Neural cell (in vitro differentiated cells): Measurements from ENCODE around the gene CACNA1F. TPM values are rescaled to one million over a fixed set of nuclear protein-coding genes. Genes with fewer than 3 reads are reported as not detected.

Experiments
- H2AFZ ChIP-seq: fragments of 200-600, 300-800 bp; sonication (generic), shearing (Covaris generic); 2 replicates; pipeline ENCODE4 v1.6.0; 2014; ENCODE audit warnings: low read depth, mild to moderate bottlenecking, antibody characterized with exemption, low read length, moderate library complexity
- H3F3A ChIP-seq: fragments of 200-600 bp; shearing (Covaris generic); 2 replicates; pipeline ENCODE4 v1.6.1; 2016; ENCODE audit warnings: mild to moderate bottlenecking, moderate library complexity, mixed read lengths, antibody characterized with exemption, low read length; ENCODE audit not compliant: insufficient read depth, poor library complexity, severe bottlenecking
- H3K27ac ChIP-seq: fragments of 200-600, 300-800 bp; sonication (generic), shearing (Covaris generic); 2 replicates; pipeline ENCODE4 v1.5.1; 2014; ENCODE audit warnings: mild to moderate bottlenecking, low read length, moderate library complexity
- H3K27me3 ChIP-seq: fragments of 300-800, 200-600 bp; sonication (generic), shearing (Covaris generic); 2 replicates; pipeline ENCODE4 v1.6.0; 2014; ENCODE audit warnings: mild to moderate bottlenecking, low read depth, low read length, moderate library complexity; ENCODE audit not compliant: insufficient read depth
- H3K36me3 ChIP-seq: fragments of 300-800, 200-600 bp; sonication (generic), shearing (Covaris generic); 2 replicates; pipeline ENCODE4 v1.5.1; 2014; ENCODE audit warnings: mild to moderate bottlenecking, antibody characterized with exemption, low read length, moderate library complexity; ENCODE audit not compliant: insufficient read depth
- H3K4me2 ChIP-seq: fragments of 300-800, 200-600 bp; sonication (generic), shearing (Covaris generic); 2 replicates; pipeline ENCODE4 v1.6.0; 2014; ENCODE audit warnings: mild to moderate bottlenecking, low read length
- H3K4me3 ChIP-seq: fragments of 300-800, 200-600 bp; sonication (generic), shearing (Covaris generic); 2 replicates; pipeline ENCODE4 v1.5.1; 2014; ENCODE audit warnings: mild to moderate bottlenecking, low read length, moderate library complexity
- H3K79me2 ChIP-seq: fragments of 200-600 bp; shearing (Covaris generic); replicated peaks from 2 replicates; pipeline ENCODE4 v1.6.0; 2014; ENCODE audit warnings: mild to moderate bottlenecking, low read length, moderate library complexity; ENCODE audit not compliant: insufficient read depth
- H3K9ac ChIP-seq: fragments of 300-800, 200-600 bp; sonication (generic), shearing (Covaris generic); 2 replicates; pipeline ENCODE4 v1.6.1; 2016; ENCODE audit warnings: mild to moderate bottlenecking, low read length, mixed read lengths
- H3K9me2 ChIP-seq: fragments of 200-600 bp; shearing (Covaris generic); 2 replicates; pipeline ENCODE4 v1.6.1; 2016; ENCODE audit warnings: mild to moderate bottlenecking, low read length, mixed read lengths; ENCODE audit not compliant: insufficient read depth
- H3K9me3 ChIP-seq: fragments of 200-600, 300-800 bp; sonication (generic), shearing (Covaris generic); 2 replicates; pipeline ENCODE4 v1.6.1; 2016; ENCODE audit warnings: mild to moderate bottlenecking, mixed run types, low read length, moderate library complexity, mixed read lengths
- H4K20me1 ChIP-seq: fragments of 200-600 bp; shearing (Covaris generic); 2 replicates; pipeline ENCODE4 v1.6.1; 2016; ENCODE audit warnings: mild to moderate bottlenecking, mixed run types; ENCODE audit not compliant: insufficient read depth
- CTCF ChIP-seq: fragments of 450-650 bp; IDR thresholded peaks from 2 replicates; pipeline ENCODE4 v1.5.1; 2014; ENCODE audit warnings: antibody characterized with exemption, mild to moderate bottlenecking, moderate library complexity; ENCODE audit not compliant: poor library complexity, severe bottlenecking
- EP300 ChIP-seq: fragments of 450-650 bp; conservative IDR thresholded peaks from 2 replicates; pipeline ENCODE4 v1.6.1; 2014; ENCODE audit warnings: antibody characterized with exemption, mild to moderate bottlenecking, moderate library complexity; ENCODE audit not compliant: poor library complexity, severe bottlenecking
- EZH2 ChIP-seq: fragments of 200-600, 300-800 bp; shearing (Covaris generic), sonication (generic); IDR thresholded peaks from 2 replicates; pipeline ENCODE4 v1.6.1; 2014; ENCODE audit warnings: antibody characterized with exemption, low read length, borderline replicate concordance, mild to moderate bottlenecking; ENCODE audit not compliant: insufficient read depth, poor library complexity, severe bottlenecking
- MXI1 ChIP-seq: fragments of 450-650 bp; conservative IDR thresholded peaks from 2 replicates; pipeline ENCODE4 v1.6.1; 2014; ENCODE audit warnings: antibody characterized with exemption, mild to moderate bottlenecking; ENCODE audit not compliant: poor library complexity, severe bottlenecking
- POLR2AphosphoS5 ChIP-seq: IDR thresholded peaks from 2 replicates; pipeline ENCODE4 v1.6.1; 2012
- RAD21 ChIP-seq: fragments of 450-650 bp; conservative IDR thresholded peaks from 2 replicates; pipeline ENCODE4 v1.6.1; 2014; ENCODE audit warnings: antibody characterized with exemption, mild to moderate bottlenecking, moderate library complexity
- SMC3 ChIP-seq: fragments of 450-650 bp; conservative IDR thresholded peaks from 2 replicates; pipeline ENCODE4 v1.6.1; 2014; ENCODE audit warnings: antibody characterized with exemption, mild to moderate bottlenecking, moderate library complexity; ENCODE audit not compliant: poor library complexity
- TAF1 ChIP-seq: IDR thresholded peaks from 2 replicates; pipeline ENCODE4 v1.6.1; 2012; ENCODE audit warnings: low read depth
- polyA plus RNA-seq: library from polyadenylated mRNA; depleted of rRNA; stranded (reverse); fragments of >200 nt; gene quantifications from 2 replicates; pipeline ENCODE4 v1.2.3, GENCODE V29; 2014
- TF ChIP-seq, protein P1 (sequence below): IDR thresholded peaks from 2 replicates; pipeline ENCODE4 v1.6.1; 2012; ENCODE audit warnings: borderline replicate concordance

The CACNA1F gene
- polyA plus RNA-seq, 1 donor from 2014 or later = not detected

- H3K4me3 ChIP-seq = no peak overlapping the region
- no peak overlapping the region for H2AFZ ChIP-seq
- no peaks in the 10 kb centered on the region for H3K79me2 ChIP-seq
- no peak overlapping the region for H3K4me2 ChIP-seq
- H3K27me3 ChIP-seq = no peaks in the 10 kb centered on the region
- no peak overlapping the region for H3K27ac ChIP-seq
- no peaks in the 10 kb centered on the region for H3K9me2 ChIP-seq
- no peaks in the 10 kb centered on the region for H3K36me3 ChIP-seq
- TF ChIP-seq MXI1 (no peak), EZH2 (no peak), CTCF (no peak), RAD21 (no peak), EP300 (no peak), TAF1 (no peak), SMC3 (no peak), POLR2AphosphoS5 (no peak)
- TF ChIP-seq, protein P1, sequence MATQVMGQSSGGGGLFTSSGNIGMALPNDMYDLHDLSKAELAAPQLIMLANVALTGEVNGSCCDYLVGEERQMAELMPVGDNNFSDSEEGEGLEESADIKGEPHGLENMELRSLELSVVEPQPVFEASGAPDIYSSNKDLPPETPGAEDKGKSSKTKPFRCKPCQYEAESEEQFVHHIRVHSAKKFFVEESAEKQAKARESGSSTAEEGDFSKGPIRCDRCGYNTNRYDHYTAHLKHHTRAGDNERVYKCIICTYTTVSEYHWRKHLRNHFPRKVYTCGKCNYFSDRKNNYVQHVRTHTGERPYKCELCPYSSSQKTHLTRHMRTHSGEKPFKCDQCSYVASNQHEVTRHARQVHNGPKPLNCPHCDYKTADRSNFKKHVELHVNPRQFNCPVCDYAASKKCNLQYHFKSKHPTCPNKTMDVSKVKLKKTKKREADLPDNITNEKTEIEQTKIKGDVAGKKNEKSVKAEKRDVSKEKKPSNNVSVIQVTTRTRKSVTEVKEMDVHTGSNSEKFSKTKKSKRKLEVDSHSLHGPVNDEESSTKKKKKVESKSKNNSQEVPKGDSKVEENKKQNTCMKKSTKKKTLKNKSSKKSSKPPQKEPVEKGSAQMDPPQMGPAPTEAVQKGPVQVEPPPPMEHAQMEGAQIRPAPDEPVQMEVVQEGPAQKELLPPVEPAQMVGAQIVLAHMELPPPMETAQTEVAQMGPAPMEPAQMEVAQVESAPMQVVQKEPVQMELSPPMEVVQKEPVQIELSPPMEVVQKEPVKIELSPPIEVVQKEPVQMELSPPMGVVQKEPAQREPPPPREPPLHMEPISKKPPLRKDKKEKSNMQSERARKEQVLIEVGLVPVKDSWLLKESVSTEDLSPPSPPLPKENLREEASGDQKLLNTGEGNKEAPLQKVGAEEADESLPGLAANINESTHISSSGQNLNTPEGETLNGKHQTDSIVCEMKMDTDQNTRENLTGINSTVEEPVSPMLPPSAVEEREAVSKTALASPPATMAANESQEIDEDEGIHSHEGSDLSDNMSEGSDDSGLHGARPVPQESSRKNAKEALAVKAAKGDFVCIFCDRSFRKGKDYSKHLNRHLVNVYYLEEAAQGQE = no peak
- H3F3A ChIP-seq = no peaks in the 10 kb centered on the region
- no peaks in the 10 kb centered on the region for H3K9me3 ChIP-seq
- no peak overlapping the region for H3K9ac ChIP-seq
- H4K20me1 ChIP-seq = no peaks in the 10 kb centered on the region
Measured at GRCh38 chrX:49251325-49251724, 18.2 kb upstream of the CACNA1F start.

DNA sequence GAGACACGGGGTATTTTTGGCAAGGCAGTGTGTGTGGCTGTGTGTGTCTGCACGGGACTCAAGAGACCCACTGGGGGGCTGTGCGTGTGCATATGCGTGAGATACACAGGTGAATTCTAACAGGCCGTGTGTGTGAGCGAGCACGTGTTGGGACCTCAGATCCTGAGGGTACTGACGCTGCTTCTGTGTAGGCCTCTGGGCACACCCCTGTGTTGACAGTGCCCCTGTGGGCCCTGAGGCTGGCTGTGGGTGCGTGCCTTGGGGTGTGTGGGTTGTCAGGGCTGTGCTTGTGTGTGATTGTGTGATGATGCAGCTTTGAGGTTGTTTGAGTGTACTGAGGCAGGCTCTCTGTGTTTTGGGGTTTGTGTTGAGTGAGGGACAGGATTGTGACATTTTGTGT lies 17.4 kb upstream of the CACNA1F start:
- Histone ChIP-seq H3K4me2 (no peak overlapping the region), H3K9me3 (no peaks in the 10 kb centered on the region), H3K9ac (no peak overlapping the region), H2AFZ (no peak overlapping the region), H3K4me3 (no peak overlapping the region), H3K27me3 (no peaks in the 10 kb centered on the region), H3F3A (no peaks in the 10 kb centered on the region), H4K20me1 (no peaks in the 10 kb centered on the region), H3K27ac (no peak overlapping the region), H3K79me2 (no peaks in the 10 kb centered on the region), H3K36me3 (no peaks in the 10 kb centered on the region), H3K9me2 (no peaks in the 10 kb centered on the region)
- TF ChIP-seq MXI1 (no peak), EZH2 (no peak), CTCF (no peak)
